ENCODE data around the gene CEP85. TPM values are rescaled to one million over a fixed set of nuclear protein-coding genes. Genes with fewer than 3 reads are reported as not detected.

The CEP85 gene
- total and polyA plus RNA-seq, 5 experiments from 2014 or later, result 3.9 to 21.9 (median 9.8) TPM

- peak overlapping the region in 8 of 10 donors; percentile 8 to 84 (median 76) for H3K4me3 Mint-ChIP-seq
- no peaks in the 10 kb centered on the region for H3K9me3 Mint-ChIP-seq
- H3K27me3 Mint-ChIP-seq, result no peaks in the 10 kb centered on the region
- H3K36me3 Mint-ChIP-seq, result peaks cover 0 to 16% (median 5%) of the 10 kb centered on the region in 3 donors
- DNase-seq (no peak), ATAC-seq (no peak)
- POLR2A ChIA-PET, result interaction anchor here (1.3 to 28.3 kb wide), 4 partner anchors 7 to 157 kb away, joined by 3 to 2161 read pairs (median 120); partner anchors contain the start of genes HMGN2, SH3BGRL3 and UBXN11
- H3K27ac Mint-ChIP-seq, result peak overlapping the region in 6 of 10 donors; percentile 43 to 93 (median 89)
- peaks cover 30 to 67% (median 53%) of the 10 kb centered on the region in 4 donors for H3K4me1 Mint-ChIP-seq
Observed at GRCh38 chr1:26314501-26314900, 80.5 kb downstream of the CEP85 start.

GRCh38 chr1:26315874-26316850 lies 82.2 kb downstream of the CEP85 start:
- H3K27me3 Mint-ChIP-seq, result no peaks in the 10 kb centered on the region
- ATAC-seq, result no peak
- H3K27ac Mint-ChIP-seq, result peak overlapping the region; percentile 77 to 96 (median 88)
- peak overlapping the region; percentile 10 to 100 (median 78) for H3K4me3 Mint-ChIP-seq
- H3K36me3 Mint-ChIP-seq, result peaks cover 4 to 30% (median 10%) of the 10 kb centered on the region in 3 donors
- POLR2A ChIA-PET, result interaction anchor here (0.6 to 28.3 kb wide), 5 partner anchors 8 to 1003 kb away, joined by 3 to 2161 read pairs (median 8); partner anchors contain the start of genes CEP85, SH3BGRL3 and UBXN11
- H3K9me3 Mint-ChIP-seq, result no peaks in the 10 kb centered on the region
- peaks cover 36 to 82% (median 65%) of the 10 kb centered on the region in 4 donors for H3K4me1 Mint-ChIP-seq
- DNase-seq, result no peak

- peaks cover 8 to 37% (median 16%) of the 10 kb centered on the region in 3 donors for H3K36me3 Mint-ChIP-seq
Observed at GRCh38 chr1:26317146-26317545, 83.1 kb downstream of the CEP85 start.

GRCh38 chr1:26317612-26318337 lies 83.8 kb downstream of the CEP85 start, which contains the start of gene CD52:
Gene CD52 (plus strand): TSS chr1:26317958. CDS start chr1:26318018, 60 bp downstream.
- no peaks in the 10 kb centered on the region for H3K9me3 Mint-ChIP-seq
- peak within 1 kb of the TSS; percentile 78 to 97 (median 91) for H3K27ac Mint-ChIP-seq
- H3K36me3 Mint-ChIP-seq, result peaks cover 8 to 43% (median 16%) of the 10 kb centered on the region in 3 donors
- ATAC-seq (peak; percentile 81 to 85), DNase-seq (peak; percentile 45 to 93 (median 72))
- POLR2A ChIA-PET, result interaction anchor here (0.7 to 28.3 kb wide), 14 partner anchors 10 to 206 kb away, joined by 3 to 2161 read pairs (median 6); partner anchors contain the start of genes C1orf232, CEP85, DHDDS and PDIK1L
- peaks cover 41 to 89% (median 75%) of the 10 kb centered on the region in 4 donors for H3K4me1 Mint-ChIP-seq
- H3K27me3 Mint-ChIP-seq, result no peaks in the 10 kb centered on the region
- peak within 1 kb of the TSS; percentile 79 to 100 (median 96) for H3K4me3 Mint-ChIP-seq

More at GRCh38 chr1:26317146-26317545, 83.1 kb downstream of the CEP85 start:
- DNase-seq, result no peak
- no peaks in the 10 kb centered on the region for H3K9me3 Mint-ChIP-seq
- H3K27me3 Mint-ChIP-seq, result no peaks in the 10 kb centered on the region
- H3K4me3 Mint-ChIP-seq, result peak overlapping the region; percentile 79 to 100 (median 96)
- POLR2A ChIA-PET, result interaction anchor here (0.7 to 28.3 kb wide), 9 partner anchors 9 to 191 kb away, joined by 3 to 2161 read pairs (median 8); partner anchors contain the start of genes C1orf232, CEP85, SH3BGRL3 and UBXN11
- H3K4me1 Mint-ChIP-seq, result peaks cover 36 to 84% (median 69%) of the 10 kb centered on the region in 4 donors
- ATAC-seq, result no peak
- H3K27ac Mint-ChIP-seq, result peak overlapping the region; percentile 78 to 97 (median 91)

GRCh38 chr1:26318338-26319064 lies 84.5 kb downstream of the CEP85 start:
- Mint-ChIP-seq H3K36me3 (peaks cover 8 to 51% (median 16%) of the 10 kb centered on the region in 3 donors), H3K4me3 (peak overlapping the region; percentile 79 to 100 (median 96)), H3K4me1 (peaks cover 38 to 89% (median 79%) of the 10 kb centered on the region in 4 donors), H3K9me3 (no peaks in the 10 kb centered on the region), H3K27me3 (no peaks in the 10 kb centered on the region), H3K27ac (peak overlapping the region; percentile 78 to 97 (median 91))
- ATAC-seq (no peak), DNase-seq (no peak)
- POLR2A ChIA-PET, result interaction anchor here (0.7 to 28.3 kb wide), 16 partner anchors 9 to 276 kb away, joined by 3 to 2161 read pairs (median 6); partner anchors contain the start of genes C1orf232, CEP85, DHDDS and PDIK1L

GRCh38 chr1:26320896-26321295 lies 86.9 kb downstream of the CEP85 start:
- DNase-seq, result no peak
- POLR2A ChIA-PET, result interaction anchor here (0.7 to 28.3 kb wide), 18 partner anchors 10 to 153 kb away, joined by 3 to 2161 read pairs (median 6); partner anchors contain the start of genes C1orf232, CEP85, SH3BGRL3 and UBXN11
- peaks cover 31 to 76% (median 70%) of the 10 kb centered on the region in 4 donors for H3K4me1 Mint-ChIP-seq
- H3K4me3 Mint-ChIP-seq, result peak overlapping the region; percentile 79 to 100 (median 96)
- peak; percentile 0 to 1 for ATAC-seq
- peaks cover 8 to 59% (median 16%) of the 10 kb centered on the region in 3 donors for H3K36me3 Mint-ChIP-seq
- H3K9me3 Mint-ChIP-seq, result no peaks in the 10 kb centered on the region
- peak overlapping the region; percentile 88 to 99 (median 96) for H3K27ac Mint-ChIP-seq
- H3K27me3 Mint-ChIP-seq, result no peaks in the 10 kb centered on the region

- Mint-ChIP-seq H3K27ac (peak overlapping the region; percentile 87 to 99 (median 94)), H3K9me3 (no peaks in the 10 kb centered on the region), H3K36me3 (peaks cover 8 to 59% (median 16%) of the 10 kb centered on the region in 3 donors), H3K27me3 (no peaks in the 10 kb centered on the region), H3K4me1 (peaks cover 28 to 70% (median 64%) of the 10 kb centered on the region in 4 donors), H3K4me3 (peak overlapping the region; percentile 79 to 100 (median 94))
- DNase-seq (peak; percentile 86 to 98 (median 92)), ATAC-seq (peak; percentile 66 to 81)
- POLR2A ChIA-PET, result interaction anchor here (0.6 to 28.3 kb wide), 21 partner anchors 9 to 153 kb away, joined by 3 to 2161 read pairs (median 6); partner anchors contain the start of genes C1orf232, CEP85, SH3BGRL3 and UBXN11
Observed at GRCh38 chr1:26321315-26322041, 87.5 kb downstream of the CEP85 start.

- H3K4me1 Mint-ChIP-seq, result peaks cover 28 to 65% (median 59%) of the 10 kb centered on the region in 4 donors
- H3K27me3 Mint-ChIP-seq, result no peaks in the 10 kb centered on the region
Observed at GRCh38 chr1:26322042-26322331, 88.0 kb downstream of the CEP85 start.

GRCh38 chr1:26323382-26323781 lies 89.4 kb downstream of the CEP85 start:
- H3K9me3 Mint-ChIP-seq, result no peaks in the 10 kb centered on the region
- no peak for DNase-seq
- ATAC-seq, result no peak
- peak overlapping the region in 9 of 10 donors; percentile 60 to 91 (median 81) for H3K27ac Mint-ChIP-seq
- H3K4me3 Mint-ChIP-seq, result peak overlapping the region in 3 of 10 donors; percentile 6 to 79 (median 59)
- H3K27me3 Mint-ChIP-seq, result no peaks in the 10 kb centered on the region
- H3K36me3 Mint-ChIP-seq, result peaks cover 8 to 54% (median 16%) of the 10 kb centered on the region in 3 donors
- peaks cover 22 to 54% (median 49%) of the 10 kb centered on the region in 4 donors for H3K4me1 Mint-ChIP-seq
- POLR2A ChIA-PET, result interaction anchor here (1.1 to 28.3 kb wide), 6 partner anchors 15 to 89 kb away, joined by 5 to 2161 read pairs (median 18); partner anchors contain the start of genes CEP85, SH3BGRL3 and UBXN11

More at GRCh38 chr1:26322042-26322331, 88.0 kb downstream of the CEP85 start:
- Mint-ChIP-seq H3K27ac (peak overlapping the region in 7 of 10 donors; percentile 24 to 98 (median 90)), H3K4me3 (peak overlapping the region in 5 of 10 donors; percentile 19 to 98 (median 38)), H3K9me3 (no peaks in the 10 kb centered on the region), H3K36me3 (peaks cover 8 to 59% (median 16%) of the 10 kb centered on the region in 3 donors)
- ATAC-seq, result no peak
- POLR2A ChIA-PET, result interaction anchor here (0.6 to 28.3 kb wide), 19 partner anchors 9 to 95 kb away, joined by 3 to 2161 read pairs (median 6); partner anchors contain the start of genes CEP85, SH3BGRL3 and UBXN11
- DNase-seq, result no peak

GRCh38 chr1:26324550-26324949 lies 90.5 kb downstream of the CEP85 start:
- H3K27ac Mint-ChIP-seq, result peak overlapping the region in 9 of 10 donors; percentile 33 to 91 (median 60)
- ATAC-seq (no peak), DNase-seq (no peak)
- POLR2A ChIA-PET, result interaction anchor here (28.3 kb wide), 1 partner anchor 36 kb away, joined by 2161 read pairs; the partner anchor contains the start of gene SH3BGRL3
- no peaks in the 10 kb centered on the region for H3K27me3 Mint-ChIP-seq
- H3K9me3 Mint-ChIP-seq, result no peaks in the 10 kb centered on the region
- no peak overlapping the region for H3K4me3 Mint-ChIP-seq
- peaks cover 20 to 50% (median 45%) of the 10 kb centered on the region in 4 donors for H3K4me1 Mint-ChIP-seq
- peaks cover 8 to 43% (median 10%) of the 10 kb centered on the region in 3 donors for H3K36me3 Mint-ChIP-seq

Data from naive thymus-derived CD8-positive, alpha-beta T cell (primary cell).